Kidney epithelial cell (primary cell): ENCODE results near the gene CEP76. TPM values are rescaled to one million over a fixed set of nuclear protein-coding genes. Genes with fewer than 3 reads are reported as not detected.

Experiments used
- DNase-seq: peaks from one replicate; pipeline ENCODE4 v3.0.0-alpha.2; 2010; ENCODE audit warnings: low read depth
- H3K27me3 ChIP-seq: 2 replicates; pipeline ENCODE4 v1.6.0; 2011; ENCODE audit warnings: low read length; ENCODE audit not compliant: control insufficient read depth, insufficient read depth
- H3K36me3 ChIP-seq: 2 replicates; pipeline ENCODE4 v1.5.1; 2011; ENCODE audit warnings: low read length; ENCODE audit not compliant: control insufficient read depth, insufficient read depth
- H3K4me3 ChIP-seq: 2 replicates; pipeline ENCODE4 v1.5.1; 2011; ENCODE audit warnings: low read depth, mild to moderate bottlenecking, control low read depth, low read length
- CTCF ChIP-seq: IDR thresholded peaks from 2 replicates; pipeline ENCODE4 v1.5.1; 2011; ENCODE audit warnings: mild to moderate bottlenecking, moderate library complexity, low read length, control low read depth, inconsistent platforms; ENCODE audit not compliant: insufficient read depth, poor library complexity, severe bottlenecking
- total RNA-seq: library from RNA; depleted of rRNA; stranded (reverse); fragments of >200 nt; gene quantifications from 2 replicates; pipeline ENCODE4 v1.2.3, GENCODE V29; 2015

CEP76 gene
- total RNA-seq, 1 donor from 2014 or later, result 7.6 TPM

DNA sequence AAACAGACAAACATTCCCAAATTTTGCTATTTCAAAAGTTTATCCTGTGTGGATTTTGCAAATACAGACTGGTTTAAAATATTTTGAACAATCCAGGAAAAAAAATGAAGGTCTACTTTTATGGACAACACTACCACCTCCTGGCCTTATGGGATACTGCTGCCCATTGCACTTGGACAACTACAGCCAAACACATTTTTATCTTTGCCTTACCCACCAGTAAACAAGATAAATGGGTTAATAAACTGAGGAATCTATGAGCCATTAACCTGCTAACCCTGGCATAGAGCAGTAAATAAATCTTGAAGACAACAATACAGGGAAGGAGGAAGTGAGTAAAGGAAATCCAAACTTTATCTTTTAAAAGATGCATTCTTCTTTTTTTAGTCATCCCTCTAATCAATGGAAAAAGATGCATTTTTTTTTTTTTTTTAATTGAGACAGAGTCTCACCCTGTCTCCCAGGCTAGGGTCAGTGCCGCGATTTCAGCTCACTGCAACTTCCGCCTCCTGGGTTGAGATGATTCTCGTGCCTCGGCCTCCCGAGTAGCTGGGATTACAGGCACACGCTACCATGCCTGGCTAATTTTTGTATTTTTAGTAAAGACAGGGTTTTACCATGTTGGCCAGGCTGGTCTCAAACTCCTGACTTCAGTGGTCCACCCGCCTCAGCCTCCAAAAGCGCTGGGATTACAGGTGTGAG, 42.5 kb downstream of the CEP76 start:
- no peak overlapping the region for H3K4me3 ChIP-seq
- no peak for DNase-seq

GRCh38 chr18:12658426-12659138, 43.9 kb downstream of the CEP76 start:
- Histone ChIP-seq H3K27me3 (no peaks in the 10 kb centered on the region), H3K36me3 (no peaks in the 10 kb centered on the region), H3K4me3 (peak overlapping the region; percentile 91)
- no peak for DNase-seq
- no peak for TF ChIP-seq CTCF

More for the DNA sequence above, 42.5 kb downstream of the CEP76 start:
- Histone ChIP-seq H3K36me3 (no peaks in the 10 kb centered on the region), H3K27me3 (no peaks in the 10 kb centered on the region)
- TF ChIP-seq CTCF, result peak; percentile 84

DNA sequence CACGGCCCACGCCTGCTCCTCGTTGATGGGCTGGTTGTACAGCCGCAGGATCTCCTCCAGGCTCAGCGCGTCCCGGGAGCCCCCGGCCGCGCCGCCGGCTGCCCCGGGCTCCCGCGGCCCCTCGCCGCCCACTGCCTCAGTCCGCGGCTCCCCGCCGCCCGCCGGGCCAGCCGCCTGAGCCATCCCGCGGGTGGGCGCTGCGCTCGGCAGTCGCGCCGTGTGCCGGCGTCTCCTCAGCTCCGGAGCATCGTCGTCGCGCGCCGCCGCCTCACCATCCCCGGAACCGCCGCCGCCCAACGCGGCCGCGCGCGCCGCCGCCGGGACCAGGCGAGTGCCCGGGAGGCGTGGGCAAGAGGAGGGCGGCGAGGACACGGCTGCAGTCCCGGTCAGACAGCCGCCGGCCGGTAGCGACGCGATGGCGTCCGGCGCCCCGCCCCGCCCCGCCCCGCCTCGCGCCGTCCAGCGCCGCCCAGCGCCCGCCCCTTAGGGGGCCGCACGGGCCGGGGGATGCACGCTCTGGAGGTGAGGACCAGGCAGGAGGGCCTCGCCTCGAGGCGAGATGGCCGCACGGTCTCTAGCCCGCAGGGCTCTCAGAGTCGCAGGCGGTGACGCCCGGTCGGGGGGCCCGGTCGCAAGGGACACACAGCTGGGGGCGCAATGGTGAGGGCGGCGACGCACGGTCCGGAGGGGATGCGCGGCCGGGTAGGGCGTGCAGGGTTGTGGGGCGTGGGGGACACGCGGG, 44.7 kb downstream of the CEP76 start, which contains the start of gene SPIRE1:
SPIRE1 (minus strand) TSS at position 424 of the 742 bp plus-strand sequence; CDS start at position 183, 241 bp downstream.
- no peak for TF ChIP-seq CTCF
- Histone ChIP-seq H3K4me3 (peak within 1 kb of the TSS; percentile 91), H3K36me3 (no peaks in the 10 kb centered on the region), H3K27me3 (no peaks in the 10 kb centered on the region)
- DNase-seq, result no peak

DNA sequence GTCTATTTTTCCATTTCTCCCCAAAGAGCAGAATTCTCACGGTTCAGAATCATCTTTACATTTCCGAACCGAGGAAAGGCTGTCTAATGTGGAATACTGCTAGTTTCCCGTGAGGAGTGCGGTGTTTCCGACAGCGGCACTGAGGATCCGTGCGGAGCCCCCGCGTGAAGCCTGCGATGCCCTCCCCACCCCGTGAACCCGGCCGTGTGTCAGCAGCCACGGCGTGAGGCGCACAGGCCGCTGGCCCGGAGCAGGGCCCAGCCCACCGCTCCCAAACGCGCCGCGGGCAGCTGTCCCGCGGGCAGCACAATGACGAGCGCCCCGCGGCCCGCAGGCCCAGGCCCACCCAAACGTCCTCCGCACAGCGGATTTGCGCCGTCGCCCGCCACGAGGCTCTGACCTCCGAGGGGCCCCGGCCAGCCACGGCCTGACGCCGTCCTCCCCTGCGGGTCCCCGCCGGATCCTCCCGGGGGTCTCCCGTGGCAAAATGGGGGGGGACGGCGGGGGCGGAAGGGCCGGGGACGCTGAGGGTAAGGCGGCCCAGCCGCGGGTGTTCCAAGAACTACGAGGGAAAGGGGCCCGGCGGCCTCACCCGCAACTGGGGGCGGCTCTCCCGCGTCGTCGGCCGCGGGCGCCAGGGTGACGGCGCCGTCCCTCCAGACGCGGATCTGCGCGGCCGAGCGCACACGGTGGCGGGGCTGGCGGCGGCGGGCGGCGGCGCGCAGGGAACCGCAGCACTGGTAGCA, 45.4 kb downstream of the CEP76 start:
- peak overlapping the region; percentile 91 for H3K4me3 ChIP-seq
- no peaks in the 10 kb centered on the region for H3K36me3 ChIP-seq
- no peak for TF ChIP-seq CTCF
- DNase-seq, result no peak
- no peaks in the 10 kb centered on the region for H3K27me3 ChIP-seq

DNA sequence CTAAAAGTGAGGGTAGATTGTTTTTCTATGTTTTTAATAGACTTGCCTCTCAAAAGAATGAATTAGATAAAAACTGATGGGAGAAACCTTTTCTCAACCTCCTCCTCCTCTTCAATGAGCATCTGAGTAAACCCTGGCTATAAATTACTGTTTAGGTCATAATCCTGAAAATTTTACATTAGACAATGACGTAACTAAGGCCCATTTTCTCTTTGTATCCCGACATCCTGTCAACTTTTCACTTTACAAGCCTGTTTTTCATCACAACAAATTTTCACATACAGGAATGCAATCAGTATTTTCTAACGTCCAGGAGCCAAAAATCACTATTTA, 46.0 kb downstream of the CEP76 start:
- TF ChIP-seq CTCF, result no peak
- H3K4me3 ChIP-seq, result peak overlapping the region; percentile 91
- no peak for DNase-seq
- no peaks in the 10 kb centered on the region for H3K36me3 ChIP-seq
- no peaks in the 10 kb centered on the region for H3K27me3 ChIP-seq
